Breast epithelium (tissue), 3 donors: ENCODE results near the gene GALNT7.

Experiments used
- CTCF ChIP-seq, 3 donors: fragments of 450-650 bp; IDR thresholded peaks; one replicate each; pipeline ENCODE4 v1.5.1; 2016 to 2017; ENCODE audit warnings: antibody characterized with exemption in 3 of 3, mild to moderate bottlenecking in 3 of 3, moderate library complexity in 3 of 3
- POLR2A ChIP-seq: fragments of 450-650 bp; IDR thresholded peaks from one replicate; pipeline ENCODE4 v1.6.1; 2016; ENCODE audit warnings: antibody characterized with exemption, mild to moderate bottlenecking, moderate library complexity
- POLR2AphosphoS5 ChIP-seq, 3 donors: sonication (generic); formaldehyde crosslinking; IDR thresholded peaks; one replicate each; pipeline ENCODE4 v1.6.1; 2017; ENCODE audit warnings: antibody characterized with exemption in 3 of 3

- TF ChIP-seq CTCF (IDR thresholded peaks at IDR 0.05) (no peak), POLR2AphosphoS5 (IDR thresholded peaks at IDR 0.05) (no peak), POLR2A (no peak)
These were observed 93.8 kb downstream of the GALNT7 start for GRCh38 chr4:173262375-173262774.
